K562 treated with DMSO at 1 percent for 12 hours (cell line): ENCODE results near the gene OVOL1. TPM values are rescaled to one million over a fixed set of nuclear protein-coding genes. Genes with fewer than 3 reads are reported as not detected.

Source experiments
- total RNA-seq: library from RNA; unstranded; fragments of 300-600 nt; gene quantifications from 2 replicates; pipeline ENCODE4 v1.2.3, GENCODE V29; 2022; ENCODE audit not compliant: insufficient read depth

Gene OVOL1
- total RNA-seq: not detected in 2 replicates

GRCh38 chr11:65786786-65787636, at the start of gene OVOL1:
Gene OVOL1 (plus strand): TSS chr11:65787063. CDS start chr11:65787374, 311 bp downstream.

GRCh38 chr11:65780770-65781151, 6.1 kb upstream of the OVOL1 start, which contains the start of gene AP5B1:
Gene AP5B1 (minus strand): TSS chr11:65780976. CDS start chr11:65780591, 385 bp downstream.

GRCh38 chr11:65833297-65834030, 46.6 kb downstream of the OVOL1 start, which contains the start of gene SNX32:
Gene SNX32 (plus strand): TSS chr11:65833963. CDS start chr11:65834066, 103 bp downstream.

Other genes with a start within 250 kb of the OVOL1 start
- 34.0 and 34.5 TPM in 2 replicates for gene LTBP3, start 228.7 kb upstream of the OVOL1 start, total RNA-seq
- 42.5 and 54.0 TPM in 2 replicates for gene ZNRD2, start 216.6 kb upstream of the OVOL1 start, total RNA-seq
- 94.7 and 125 TPM in 2 replicates for gene FAM89B, start 214.5 kb upstream of the OVOL1 start, total RNA-seq
- 47.2 and 71.8 TPM in 2 replicates for gene EHBP1L1, start 211.0 kb upstream of the OVOL1 start, total RNA-seq
- gene KCNK7, start 191.3 kb upstream of the OVOL1 start, total RNA-seq: not detected in 2 replicates
- gene MAP3K11, start 172.8 kb upstream of the OVOL1 start, total RNA-seq: 58.8 and 67.8 TPM in 2 replicates
- gene PCNX3, start 171.3 kb upstream of the OVOL1 start, total RNA-seq: 29.9 and 49.8 TPM in 2 replicates
- 53.3 and 65.6 TPM in 2 replicates for gene SIPA1, start 149.0 kb upstream of the OVOL1 start, total RNA-seq
- gene RELA, start 124.1 kb upstream of the OVOL1 start, total RNA-seq: 40.4 and 85.8 TPM in 2 replicates
- 34.6 and 39.5 TPM in 2 replicates for gene KAT5, start 74.8 kb upstream of the OVOL1 start, total RNA-seq
- 31.8 and 55.6 TPM in 2 replicates for gene RNASEH2C, start 66.3 kb upstream of the OVOL1 start, total RNA-seq
- gene AP5B1, start 6.1 kb upstream of the OVOL1 start, total RNA-seq: 16.1 and 36.7 TPM in 2 replicates
- gene SNX32, start 46.9 kb downstream of the OVOL1 start, total RNA-seq: not detected in 2 replicates
- 719 and 743 TPM in 2 replicates for gene CFL1, start 71.1 kb downstream of the OVOL1 start, total RNA-seq
- 62.2 and 65.7 TPM in 2 replicates for gene MUS81, start 73.4 kb downstream of the OVOL1 start, total RNA-seq
- gene EFEMP2, start 85.7 kb downstream of the OVOL1 start, total RNA-seq: 1.3 TPM in 1 of 2 replicates, not detected in the other
- gene CTSW, start 92.8 kb downstream of the OVOL1 start, total RNA-seq: 0.74 TPM in 1 of 2 replicates, not detected in the other
- 69.0 and 70.0 TPM in 2 replicates for gene FIBP, start 101.4 kb downstream of the OVOL1 start, total RNA-seq
- gene CCDC85B, start 103.6 kb downstream of the OVOL1 start, total RNA-seq: 33.9 and 65.5 TPM in 2 replicates
- 5.8 and 9.3 TPM in 2 replicates for gene FOSL1, start 113.3 kb downstream of the OVOL1 start, total RNA-seq
- gene C11orf68, start 132.0 kb downstream of the OVOL1 start, total RNA-seq: 44.6 and 55.1 TPM in 2 replicates
- gene DRAP1, start 132.4 kb downstream of the OVOL1 start, total RNA-seq: 134 and 154 TPM in 2 replicates
- not detected in 2 replicates for gene TSGA10IP, start 158.4 kb downstream of the OVOL1 start, total RNA-seq
- gene SART1, start 174.7 kb downstream of the OVOL1 start, total RNA-seq: 31.9 and 78.2 TPM in 2 replicates
- 17.4 and 44.8 TPM in 2 replicates for gene EIF1AD, start 215.1 kb downstream of the OVOL1 start, total RNA-seq
- 177 and 202 TPM in 2 replicates for gene BANF1, start 215.4 kb downstream of the OVOL1 start, total RNA-seq
- gene CST6, start 224.9 kb downstream of the OVOL1 start, total RNA-seq: not detected in 2 replicates
- 2.1 TPM in 1 of 2 replicates, not detected in the other for gene CATSPER1, start 239.4 kb downstream of the OVOL1 start, total RNA-seq